GM18499 (cell line): ENCODE results near the gene ACYP1.
"Not testable (repeated sequence)": the region's sequence is repeated elsewhere in the genome, so short reads cannot be mapped to it uniquely, and the experiment has no call there.

ENCODE experiments used
- ATAC-seq: cut with Tn5 transposase; IDR thresholded peaks from one replicate; pipeline ENCODE4 v1.9.1; 2021; ENCODE audit warnings: moderate number of reproducible peaks; ENCODE audit not compliant: insufficient read depth, unreplicated experiment

Gene ACYP1

GRCh38 chr14:75069121-75069810 is 5.4 kb upstream of the ACYP1 start, which contains the start of gene ZC2HC1C:
TSS of gene ZC2HC1C (plus strand) at chr14:75069641. CDS start at chr14:75070574, 933 bp downstream.
- ATAC-seq: no peak

DNA sequence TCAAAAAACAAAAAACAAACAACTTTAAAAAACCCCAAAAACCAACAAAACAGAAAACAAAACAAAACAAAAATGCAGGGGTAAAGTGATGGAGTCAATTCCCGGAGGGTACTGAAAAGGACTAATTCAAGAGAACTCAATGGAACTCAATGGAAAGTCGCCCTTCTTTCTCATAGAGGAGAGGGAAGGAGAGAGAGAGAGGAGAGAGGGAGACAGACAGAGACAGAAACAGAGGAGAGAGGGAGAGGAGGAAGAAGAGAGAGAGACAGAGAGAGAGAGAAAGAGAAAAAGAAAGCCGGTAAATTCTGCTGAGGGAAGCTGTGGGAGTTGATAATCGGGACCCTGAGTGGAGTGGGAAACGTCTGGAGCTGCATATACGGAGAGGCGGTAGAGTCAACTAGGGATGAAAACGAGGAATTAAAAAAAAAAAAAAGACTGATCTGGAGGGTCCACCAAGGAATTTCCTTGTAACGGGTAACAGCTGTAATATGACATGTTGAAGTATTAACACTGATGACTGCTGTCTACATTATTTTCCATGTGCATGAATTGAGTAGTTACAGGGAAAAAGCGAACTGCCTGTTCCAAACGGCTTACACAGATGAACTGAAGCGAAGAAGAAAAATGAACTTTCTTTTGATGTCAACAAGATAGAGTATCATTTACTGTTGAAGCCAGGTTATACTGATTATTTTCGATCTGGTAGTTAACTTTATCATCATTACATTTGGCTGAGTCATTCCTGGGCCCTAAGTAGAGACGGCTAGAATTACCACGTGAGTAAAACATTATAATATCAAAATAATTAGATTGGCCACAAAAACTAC is 4.7 kb upstream of the ACYP1 start:
- no peak for ATAC-seq

DNA sequence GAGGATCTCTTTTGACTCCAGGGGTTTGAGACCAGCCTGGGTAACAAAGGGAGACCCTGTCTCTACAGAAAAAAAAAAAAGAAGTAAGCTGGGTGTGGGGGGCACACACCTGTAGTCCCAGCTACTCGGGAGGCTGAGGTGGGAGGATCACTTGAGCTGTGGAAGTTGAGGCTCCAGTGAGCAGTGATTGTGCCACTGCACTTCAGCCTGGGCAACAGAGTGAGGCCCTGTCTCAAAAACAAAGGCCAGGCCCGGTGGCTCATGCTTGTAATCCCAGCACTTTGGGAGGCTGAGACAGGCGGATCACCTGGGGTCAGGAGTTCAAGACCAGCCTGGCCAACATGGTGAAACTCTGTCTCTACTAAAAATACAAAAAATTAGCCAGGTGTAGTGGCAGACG is 3.9 kb upstream of the ACYP1 start:
- ATAC-seq: not testable (repeated sequence)

DNA sequence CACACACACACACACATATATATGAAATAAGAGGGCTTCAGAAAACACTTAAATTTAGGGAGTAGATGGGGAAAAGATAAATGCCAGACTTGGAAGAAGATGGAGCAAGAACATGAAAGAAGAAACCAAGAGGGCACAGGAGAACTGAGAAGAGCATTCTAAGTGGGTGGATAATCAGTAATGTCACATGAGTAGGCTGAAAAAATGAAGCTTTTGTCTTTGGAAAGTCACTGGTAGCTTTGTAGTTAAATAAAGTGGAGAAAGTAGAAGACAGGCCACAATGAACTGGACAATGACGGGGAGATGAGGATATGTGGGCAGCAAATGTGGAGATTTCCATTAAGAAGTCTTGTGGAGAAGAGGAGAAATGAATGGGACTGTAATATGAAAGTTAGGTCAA is 3.4 kb upstream of the ACYP1 start:
- no peak for ATAC-seq

DNA sequence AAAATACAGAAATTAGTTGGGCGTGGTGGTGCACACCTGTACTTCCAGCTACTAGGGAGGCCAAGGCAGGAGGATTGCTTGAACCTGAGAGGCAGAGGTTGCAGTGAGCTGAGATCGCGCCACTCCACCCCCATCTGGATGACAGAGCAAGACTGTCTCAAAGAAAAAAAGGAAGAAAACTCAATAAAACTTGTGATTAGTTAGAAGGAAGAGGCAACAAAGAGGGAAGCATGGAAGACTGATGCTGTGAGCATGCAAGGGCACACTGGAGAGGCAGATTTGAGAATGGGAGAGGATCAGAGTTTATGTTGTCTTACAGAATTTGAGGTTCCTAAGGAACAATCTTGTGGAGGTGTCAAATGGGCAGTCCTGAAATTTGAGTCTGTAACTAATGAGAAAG is 2.9 kb upstream of the ACYP1 start:
- no peak for ATAC-seq

GRCh38 chr14:75064205-75064567 is 362 bp upstream of the ACYP1 start:
- ATAC-seq: no peak

GRCh38 chr14:75063013-75063412 is 811 bp downstream of the ACYP1 start:
- no peak for ATAC-seq

- no peak for ATAC-seq
These were observed 3.4 kb downstream of the ACYP1 start for GRCh38 chr14:75060420-75060819.

DNA sequence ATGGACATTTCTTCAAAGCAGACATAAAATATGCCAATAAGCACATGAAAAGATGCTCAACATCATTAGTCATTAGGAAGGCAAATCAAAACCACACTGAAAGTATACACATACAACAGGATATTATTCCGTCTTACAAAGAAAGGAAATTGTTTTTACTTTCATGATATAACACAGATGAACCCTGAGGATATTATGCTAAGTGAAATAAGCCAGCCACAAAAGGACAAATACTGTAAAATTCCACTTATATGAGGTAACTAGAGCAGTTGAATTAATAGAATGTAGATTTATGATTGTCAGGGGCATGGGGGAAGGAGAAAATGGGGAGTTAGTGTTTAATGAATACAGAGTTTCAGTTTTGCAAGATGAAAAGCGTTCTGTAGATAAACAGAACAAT is 4.2 kb downstream of the ACYP1 start:
- no peak for ATAC-seq

DNA sequence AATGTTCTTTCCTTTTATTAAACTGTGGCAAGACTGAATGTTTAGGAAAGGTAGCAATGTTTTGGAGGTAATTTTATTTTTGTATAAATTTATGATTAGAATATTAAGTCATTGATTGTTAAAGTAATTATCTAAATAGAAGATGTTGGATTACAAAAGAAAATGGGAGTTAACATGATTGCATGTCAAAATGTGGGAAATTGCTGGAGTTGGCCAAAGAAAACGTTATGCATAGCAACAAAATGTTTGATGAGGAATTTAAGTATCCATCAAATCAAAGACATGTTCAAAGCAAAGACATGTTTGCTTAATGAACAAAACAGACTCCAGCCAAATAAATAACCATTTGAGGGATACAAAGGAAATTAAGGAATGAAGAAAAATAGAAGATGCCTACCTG is 9.4 kb downstream of the ACYP1 start:
- no peak for ATAC-seq

GRCh38 chr14:75053396-75054291 is 10.2 kb downstream of the ACYP1 start:
- ATAC-seq: no peak

DNA sequence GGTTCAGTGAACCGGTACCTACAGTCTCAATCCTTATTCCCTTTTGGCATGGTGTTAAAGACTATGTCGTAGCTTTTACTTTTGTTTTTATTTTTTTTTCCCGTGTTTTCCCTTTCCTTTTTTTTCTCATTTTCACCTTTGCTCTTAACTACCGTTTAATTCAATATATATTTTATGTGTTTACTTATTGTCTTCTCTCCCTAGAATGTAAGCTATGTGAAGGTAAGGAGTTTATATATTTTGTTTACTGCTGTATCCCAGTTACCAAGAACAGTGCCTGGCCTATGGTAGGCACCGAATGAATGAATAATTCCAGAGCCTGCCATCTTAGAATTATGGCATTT is 12.3 kb downstream of the ACYP1 start:
- ATAC-seq: no peak

- no peak for ATAC-seq
These were observed 12.8 kb downstream of the ACYP1 start, which contains the start of gene MLH3 for GRCh38 chr14:75050852-75051555. TSS of gene MLH3 (minus strand) at chr14:75051467. CDS start at chr14:75049655, 1,812 bp downstream.

DNA sequence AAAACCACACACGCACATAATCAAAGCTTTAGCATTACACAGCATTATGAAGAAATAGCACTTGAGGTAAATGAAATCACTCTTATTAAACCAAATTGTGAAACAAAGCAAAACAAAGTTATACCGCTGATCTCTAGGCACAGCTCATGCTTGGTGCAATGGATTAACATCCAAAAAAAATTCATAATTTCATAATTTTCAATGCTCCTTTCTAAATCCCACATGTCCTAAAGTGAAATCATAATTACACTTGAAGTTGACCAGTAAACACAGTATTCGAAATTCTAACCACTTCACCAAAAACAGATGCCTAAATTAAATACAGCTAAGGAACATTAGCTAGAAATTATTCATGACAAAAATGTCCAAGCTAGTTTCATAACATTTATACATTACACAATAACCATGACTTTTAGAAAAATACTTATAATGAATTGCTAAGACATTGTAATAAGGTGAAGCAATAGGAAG is 14.1 kb downstream of the ACYP1 start:
- no peak for ATAC-seq

GRCh38 chr14:75049136-75049535 is 14.7 kb downstream of the ACYP1 start:
- no peak for ATAC-seq

GRCh38 chr14:75048101-75048500 is 15.7 kb downstream of the ACYP1 start:
- ATAC-seq: no peak

GRCh38 chr14:75047506-75047905 is 16.3 kb downstream of the ACYP1 start:
- no peak for ATAC-seq

DNA sequence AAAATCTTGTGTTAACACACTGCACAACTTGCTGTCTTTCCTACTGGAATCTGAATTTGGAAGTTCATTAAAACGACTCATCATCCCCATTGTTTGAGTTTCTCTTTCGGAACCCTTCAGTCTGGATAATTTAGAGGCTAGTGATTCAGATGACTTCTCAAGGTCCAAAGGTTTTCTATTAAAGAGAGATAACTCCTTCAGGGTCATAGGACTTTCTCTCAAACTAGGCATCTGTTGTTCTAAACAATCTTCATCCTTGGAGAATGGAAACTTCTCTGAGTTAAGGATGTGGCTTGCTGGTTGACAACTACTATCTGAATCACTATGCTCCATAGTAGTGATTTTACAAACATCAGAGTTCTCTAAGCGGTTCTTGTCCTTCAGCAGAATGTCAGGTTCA is 16.9 kb downstream of the ACYP1 start:
- no peak for ATAC-seq

DNA sequence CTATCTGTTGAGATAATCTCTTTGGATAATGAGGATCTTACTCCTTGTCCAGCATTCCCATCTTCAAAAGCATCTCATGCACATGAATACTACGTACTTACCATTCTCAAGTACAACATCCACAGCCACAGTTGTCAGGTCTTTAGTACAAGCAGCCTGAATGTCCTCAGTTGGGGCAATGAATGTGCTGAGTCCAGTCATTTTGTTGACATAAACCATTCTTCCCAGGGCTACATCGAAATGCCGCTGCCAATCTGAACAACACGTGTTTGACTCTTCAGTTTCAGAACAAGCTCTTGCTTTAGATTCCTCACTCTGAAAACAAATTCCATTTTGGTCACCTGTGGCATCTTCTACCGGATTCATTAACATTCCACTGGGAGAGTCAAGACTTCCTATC is 17.5 kb downstream of the ACYP1 start:
- no peak for ATAC-seq

- ATAC-seq: no peak
These were observed 19.1 kb downstream of the ACYP1 start for GRCh38 chr14:75044752-75045151.
